NCI-H510A (cell line): ENCODE measurements around the gene PXYLP1.

Experiments used
- DNase-seq: peaks from one replicate; lab custom pipeline; 2025; lab: John Stamatoyannopoulos, UW

PXYLP1 gene

GRCh38 chr3:141326123-141326522 is 94.5 kb downstream of the PXYLP1 start:
- no peak for DNase-seq

DNA sequence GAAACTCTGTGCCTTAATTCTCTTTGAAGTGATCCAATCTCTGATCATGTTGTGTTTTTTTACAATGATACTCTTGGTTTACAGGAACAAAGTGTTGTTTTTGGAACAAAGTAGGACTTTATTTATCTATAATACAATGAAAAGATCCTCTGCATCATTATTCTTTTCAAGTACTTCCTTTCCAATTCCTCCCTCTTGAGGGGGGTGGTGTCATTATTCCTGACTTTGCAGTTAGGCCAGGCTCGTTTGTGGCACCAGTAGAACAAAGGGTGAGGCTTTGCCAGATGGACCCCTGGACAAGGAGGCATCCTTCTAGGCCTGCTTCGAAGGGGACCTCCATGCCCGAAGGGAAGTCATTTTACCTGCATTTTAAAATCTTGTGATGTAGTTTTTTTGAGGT is 95.0 kb downstream of the PXYLP1 start:
- no peak for DNase-seq

DNA sequence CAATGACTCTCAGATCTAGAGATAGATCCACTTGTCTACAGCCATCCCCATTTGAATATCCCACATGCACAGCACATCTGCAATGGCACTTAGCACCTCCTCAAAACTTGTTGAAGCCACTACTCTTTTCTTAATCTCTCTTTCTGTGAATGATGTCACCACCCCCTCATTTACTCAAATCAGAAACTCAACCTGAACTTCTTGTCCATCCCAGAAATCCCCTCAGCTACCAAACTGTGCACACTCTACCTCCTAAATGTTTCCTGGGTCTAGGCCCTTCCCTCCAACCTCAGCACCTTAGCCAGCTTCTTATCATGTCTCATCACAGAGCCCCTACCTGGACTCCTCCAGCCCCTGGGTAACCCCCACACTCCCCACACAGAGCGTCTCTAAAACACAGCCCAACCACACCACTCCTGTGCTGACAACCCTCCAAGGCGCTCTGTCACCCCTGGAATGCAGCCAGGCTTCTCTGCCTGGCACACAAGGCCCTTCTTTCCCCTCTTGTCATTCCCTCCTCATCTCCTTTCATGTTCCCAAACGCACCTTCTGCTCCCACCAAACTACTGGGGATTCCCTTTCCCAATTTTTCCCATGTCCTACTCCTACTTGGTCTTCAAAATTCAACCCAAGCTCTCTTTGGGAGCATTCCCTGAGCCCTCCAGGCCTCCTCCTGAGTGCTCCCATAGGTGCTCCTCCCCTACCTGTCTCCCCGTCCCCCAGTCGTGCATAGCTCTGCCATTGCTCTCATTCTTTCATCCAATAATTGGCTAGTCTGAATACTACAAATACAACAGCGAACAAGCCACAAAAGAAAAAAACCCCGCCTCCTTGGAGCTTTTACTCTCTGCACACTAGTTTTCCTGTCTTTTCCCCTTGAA is 96.9 kb downstream of the PXYLP1 start:
- no peak for DNase-seq

- DNase-seq: no peak
These were observed 98.6 kb downstream of the PXYLP1 start for GRCh38 chr3:141330235-141330634.

- DNase-seq: no peak
These were observed 99.2 kb downstream of the PXYLP1 start for GRCh38 chr3:141330718-141331376.

- DNase-seq: no peak
These were observed 100.0 kb downstream of the PXYLP1 start for GRCh38 chr3:141331377-141332318.

GRCh38 chr3:141332416-141332815 is 100.8 kb downstream of the PXYLP1 start:
- DNase-seq: no peak

DNA sequence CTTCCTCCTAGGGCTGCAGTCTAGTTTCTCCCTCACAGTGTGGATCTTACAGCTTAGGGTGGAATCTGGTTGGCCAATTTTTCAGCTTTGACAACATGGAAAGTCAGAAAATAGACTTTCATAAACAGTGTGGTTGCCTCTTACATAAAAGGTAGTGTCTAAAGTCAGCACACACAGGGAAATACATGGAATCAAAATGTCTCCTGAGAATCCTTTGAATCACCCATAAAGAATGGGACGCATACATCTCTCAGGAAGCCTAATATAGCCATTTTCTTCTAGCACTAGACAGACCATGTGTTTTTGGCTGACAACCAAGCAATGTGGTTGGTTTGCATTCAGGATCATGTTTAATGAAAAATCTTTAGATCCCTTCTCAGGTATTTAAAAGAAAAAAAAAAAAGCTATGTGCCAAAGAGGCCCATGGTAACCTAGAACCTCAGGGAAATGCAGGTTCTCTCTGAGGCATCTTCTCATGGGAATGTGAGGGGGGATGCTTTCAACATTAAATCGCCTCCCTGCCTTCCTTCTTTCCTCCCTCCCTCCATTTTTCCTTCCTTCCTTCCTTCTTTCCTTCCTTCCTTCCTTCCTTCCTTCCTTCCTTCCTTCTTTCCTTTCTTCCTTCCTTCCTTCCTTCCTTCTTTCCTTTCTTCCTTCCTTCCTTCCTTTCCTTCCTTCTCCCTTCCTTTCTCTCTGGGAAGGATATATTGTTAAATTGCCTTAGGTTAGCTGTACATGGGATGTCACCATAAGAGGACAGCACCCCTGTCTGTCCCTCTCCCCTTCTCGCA is 102.4 kb downstream of the PXYLP1 start:
- no peak for DNase-seq

- no peak for DNase-seq
These were observed 103.1 kb downstream of the PXYLP1 start for GRCh38 chr3:141334627-141335250.

- no peak for DNase-seq
These were observed 104.0 kb downstream of the PXYLP1 start for GRCh38 chr3:141335531-141336061.

DNA sequence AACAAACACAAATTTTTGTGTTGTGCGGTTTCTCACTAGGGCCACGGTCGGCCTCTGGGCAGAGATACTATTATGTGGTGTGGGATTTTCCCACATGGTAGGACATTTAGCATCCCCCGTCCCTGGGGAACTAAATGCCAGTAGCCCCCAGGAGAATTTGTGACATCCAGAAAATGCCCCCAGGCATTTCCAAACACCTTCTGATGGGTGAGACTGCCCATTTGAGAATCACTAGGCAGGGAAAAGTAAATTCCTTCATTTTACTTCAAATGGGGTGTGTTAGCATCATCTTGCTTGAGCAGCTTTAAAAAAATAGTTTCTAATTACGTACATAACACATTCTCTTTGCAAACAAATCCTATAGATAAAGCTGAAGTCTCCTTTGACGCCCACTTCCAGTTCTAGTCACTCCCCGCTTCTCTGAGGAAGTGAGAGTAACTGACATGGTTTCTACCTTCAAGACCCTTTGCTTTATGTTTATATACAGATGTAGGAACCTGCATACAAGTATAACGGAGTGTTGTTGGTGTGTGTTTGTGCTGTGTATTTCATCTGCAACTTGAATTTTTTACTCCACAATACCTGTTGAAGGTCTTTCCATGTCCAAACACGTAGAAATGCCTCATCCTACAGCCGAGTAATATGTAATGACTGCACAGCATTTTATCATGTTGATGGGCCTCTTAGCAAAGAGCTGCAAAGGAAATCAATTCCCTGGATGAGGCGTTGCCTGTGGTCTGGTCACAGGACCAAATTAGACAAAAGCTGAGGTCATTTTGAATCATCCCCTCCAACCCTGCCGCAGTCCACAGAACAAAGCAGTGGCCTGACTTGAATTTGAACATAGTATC is 105.3 kb downstream of the PXYLP1 start:
- DNase-seq: no peak

DNA sequence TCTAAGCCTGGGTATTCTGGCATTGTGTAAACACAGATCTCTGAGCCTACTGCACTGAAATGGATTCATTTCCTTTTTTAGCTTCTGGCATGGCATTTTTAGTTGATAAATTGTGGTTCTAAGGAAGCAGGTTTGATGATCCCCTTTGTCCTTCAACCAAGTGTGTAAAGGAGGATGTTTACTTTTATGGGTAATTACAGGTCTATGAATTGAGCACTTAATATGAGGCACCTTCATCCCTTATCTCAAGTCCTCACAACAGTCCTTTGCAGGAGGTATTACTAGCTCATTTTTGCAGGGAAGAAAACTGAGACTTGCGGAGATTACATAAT is 105.9 kb downstream of the PXYLP1 start:
- DNase-seq: no peak

DNA sequence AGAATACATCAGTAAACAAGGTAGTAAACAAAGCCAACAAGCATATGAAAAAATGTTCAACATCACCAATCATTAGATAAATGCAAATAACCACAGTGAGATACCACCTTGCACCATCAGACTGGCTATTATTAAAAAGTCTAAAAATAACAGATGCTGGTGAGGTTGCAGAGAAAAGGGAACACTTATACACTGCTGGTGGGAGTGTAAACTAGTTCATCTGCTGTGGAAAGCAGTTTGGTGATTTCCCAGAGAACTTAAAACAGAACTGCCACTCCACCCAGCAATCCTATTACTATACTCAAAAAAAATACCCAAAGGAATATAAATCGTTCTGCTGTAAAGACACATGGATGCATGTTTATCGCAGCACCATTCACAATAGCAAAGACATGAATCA is 106.4 kb downstream of the PXYLP1 start:
- DNase-seq: no peak

DNA sequence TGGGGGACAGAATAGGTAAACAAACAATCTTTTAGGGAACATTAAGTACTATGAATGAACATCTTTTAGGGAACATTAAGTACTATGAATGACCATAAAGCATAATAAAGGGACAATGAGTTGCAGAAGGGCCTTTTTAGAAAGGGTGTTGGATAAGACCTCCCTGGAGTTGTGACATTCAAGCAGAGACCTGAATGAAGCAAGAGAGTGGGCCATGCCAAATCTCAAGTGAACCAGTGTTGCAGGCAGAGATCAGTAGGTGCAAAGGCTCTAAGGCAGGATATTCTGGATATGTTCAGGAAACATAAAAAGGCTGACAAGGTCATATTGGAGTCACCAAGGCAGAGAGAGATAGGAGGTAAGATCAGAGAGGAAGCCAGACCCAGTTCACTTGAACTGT is 107.3 kb downstream of the PXYLP1 start:
- DNase-seq: no peak

- DNase-seq: no peak
These were observed 109.9 kb downstream of the PXYLP1 start for GRCh38 chr3:141341536-141341935.

DNA sequence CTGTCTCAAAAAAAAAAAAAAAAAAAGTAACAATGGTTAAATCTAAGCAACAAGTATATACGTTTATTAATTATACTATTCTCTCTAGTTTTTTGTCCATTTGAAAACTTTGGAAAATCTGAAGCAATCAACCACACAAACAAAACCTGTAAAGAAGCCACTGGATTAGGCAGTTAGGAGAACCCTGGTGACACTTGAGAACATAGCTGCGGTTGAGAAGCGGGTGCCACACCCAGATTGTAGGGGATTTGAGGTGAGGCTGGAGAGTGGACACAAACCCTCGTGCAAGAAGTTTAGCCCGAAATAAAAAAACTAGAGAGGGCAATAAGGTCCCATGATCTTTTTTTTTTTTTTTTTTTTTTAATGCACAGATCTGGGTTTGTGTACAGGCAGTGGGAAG is 110.8 kb downstream of the PXYLP1 start:
- no peak for DNase-seq

- no peak for DNase-seq
These were observed 111.5 kb downstream of the PXYLP1 start for GRCh38 chr3:141343077-141343476.

GRCh38 chr3:141343865-141344271 is 112.2 kb downstream of the PXYLP1 start:
- no peak for DNase-seq
